HG03439 (cell line): ENCODE data around the gene SENP7.
A peak's percentile ranks its signal among the peaks of the same experiment; 100 is the strongest.
"Not testable (repeated sequence)": the region's sequence is repeated elsewhere in the genome, so short reads cannot be mapped to it uniquely, and the experiment has no call there.

ENCODE experiments used
- ATAC-seq: cut with Tn5 transposase; IDR thresholded peaks from one replicate; pipeline ENCODE4 v1.9.1; 2021; ENCODE audit warnings: mild to moderate bottlenecking, moderate library complexity; ENCODE audit not compliant: unreplicated experiment

Gene SENP7

DNA sequence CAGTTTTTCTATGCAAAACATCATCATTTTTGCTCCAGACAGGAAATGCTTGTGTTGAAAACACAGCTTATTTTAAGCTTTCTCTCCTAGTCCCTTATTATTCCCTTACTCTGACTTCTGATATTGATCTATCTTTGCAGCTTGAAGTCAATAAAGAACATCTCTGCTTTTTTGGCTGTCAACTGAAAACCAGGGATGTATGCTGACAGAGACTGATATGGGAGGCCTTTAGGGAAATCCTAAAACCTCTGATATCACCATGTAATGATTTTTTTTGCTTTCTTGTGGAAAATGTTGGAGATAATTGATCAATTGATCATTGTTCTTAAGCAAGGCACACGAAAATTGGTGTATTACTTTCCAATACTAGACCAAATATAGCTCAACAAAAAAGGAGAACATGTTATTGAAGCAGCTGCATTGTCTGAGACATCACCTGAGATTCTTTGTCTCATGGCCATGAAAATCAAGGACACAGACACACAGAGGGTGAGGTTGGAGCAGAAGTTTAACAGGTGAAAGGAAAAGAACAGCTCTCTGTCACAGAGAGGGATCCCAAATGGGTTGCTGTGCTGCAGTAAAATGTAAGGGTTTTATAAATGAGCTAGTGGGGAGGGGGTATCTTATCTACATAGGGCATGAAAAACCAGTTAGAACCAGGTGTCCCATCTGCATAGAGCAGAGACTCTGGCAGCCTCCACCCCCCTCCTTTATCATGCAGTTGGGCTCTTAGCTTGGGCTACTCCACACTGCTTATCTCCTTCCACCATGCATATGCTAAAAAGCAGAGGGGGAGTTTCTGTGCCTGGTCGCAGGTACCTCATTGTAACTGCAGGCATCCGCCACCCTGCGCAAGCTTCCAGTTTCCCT is 17.0 kb upstream of the SENP7 start:
- no peak for ATAC-seq

- ATAC-seq: no peak
Observed at GRCh38 chr3:101527906-101528305, 14.9 kb upstream of the SENP7 start.

- ATAC-seq: no peak
Observed at GRCh38 chr3:101527441-101527840, 14.4 kb upstream of the SENP7 start.

- ATAC-seq: no peak
Observed at GRCh38 chr3:101521211-101521701, 8.2 kb upstream of the SENP7 start.

DNA sequence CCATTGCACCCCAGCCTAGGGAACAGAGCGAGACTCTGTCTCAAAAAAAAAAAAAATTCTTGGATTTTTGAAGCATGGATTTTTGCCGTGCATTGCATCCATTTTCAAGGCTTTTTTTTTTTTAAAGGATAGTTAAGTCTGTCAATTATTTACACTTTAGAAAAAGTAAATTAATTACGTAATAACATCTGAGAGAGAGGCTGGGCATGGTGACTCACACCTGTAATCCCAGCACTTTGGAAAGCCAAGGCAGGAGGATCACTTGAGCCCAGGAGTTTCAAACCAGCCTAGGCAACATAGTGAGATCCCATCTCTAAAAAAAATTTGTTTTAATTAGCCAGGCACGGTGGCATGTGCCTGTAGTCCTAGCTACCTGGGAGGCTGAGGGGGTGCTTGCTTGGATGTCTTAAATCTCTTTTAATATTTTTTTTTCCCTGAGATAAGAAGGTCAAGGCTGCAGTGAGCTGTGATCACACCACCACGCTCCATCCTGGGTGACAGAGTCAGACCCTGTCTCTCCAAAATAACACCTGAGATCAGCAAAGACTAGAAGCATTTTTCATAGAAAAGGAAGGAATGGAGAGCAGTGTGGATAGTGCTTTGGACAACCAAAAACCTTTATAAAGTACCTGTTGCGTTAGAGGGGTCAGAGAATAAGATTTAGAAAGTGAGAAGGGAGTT is 6.8 kb upstream of the SENP7 start:
- ATAC-seq: no peak

GRCh38 chr3:101518421-101518871 is 5.4 kb upstream of the SENP7 start:
- peak; percentile 100 for ATAC-seq

- peak; percentile 26 for ATAC-seq
Observed at GRCh38 chr3:101513419-101513986, 491 bp upstream of the SENP7 start.

DNA sequence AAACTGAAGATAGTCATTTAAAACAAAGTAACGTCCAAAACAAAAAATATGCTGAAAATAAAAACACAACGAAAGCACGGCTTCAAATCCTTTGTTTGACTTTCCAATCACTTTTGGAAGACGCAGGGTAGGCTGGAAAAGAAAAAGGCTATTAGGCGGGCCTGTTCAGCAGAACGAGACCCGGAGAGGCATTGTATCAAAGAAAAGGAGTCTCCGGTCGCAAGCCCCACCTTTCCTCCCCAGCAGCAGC is 691 bp downstream of the SENP7 start:
- peak; percentile 31 for ATAC-seq

GRCh38 chr3:101509811-101510210 is 3.2 kb downstream of the SENP7 start:
- ATAC-seq: no peak

DNA sequence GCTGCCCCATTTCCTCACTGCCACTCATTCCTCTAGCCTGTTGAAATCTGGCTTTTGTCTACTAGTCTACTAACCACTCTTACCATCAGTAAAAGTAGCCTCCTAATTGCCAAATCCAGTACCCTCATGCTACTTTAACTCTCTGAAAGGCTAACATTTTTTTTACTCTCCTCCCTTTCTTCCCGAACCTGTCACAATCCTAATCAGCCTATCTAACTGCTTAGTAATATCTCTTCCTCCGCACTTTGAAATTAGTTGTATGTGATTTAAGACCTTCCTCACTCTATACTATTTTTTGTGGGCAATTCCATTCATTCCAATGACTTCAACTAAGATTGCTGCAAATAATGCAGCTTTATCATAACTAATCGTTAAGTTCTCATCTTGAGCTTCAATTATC is 3.7 kb downstream of the SENP7 start:
- no peak for ATAC-seq

- ATAC-seq: no peak
Observed at GRCh38 chr3:101501783-101502182, 11.2 kb downstream of the SENP7 start.

DNA sequence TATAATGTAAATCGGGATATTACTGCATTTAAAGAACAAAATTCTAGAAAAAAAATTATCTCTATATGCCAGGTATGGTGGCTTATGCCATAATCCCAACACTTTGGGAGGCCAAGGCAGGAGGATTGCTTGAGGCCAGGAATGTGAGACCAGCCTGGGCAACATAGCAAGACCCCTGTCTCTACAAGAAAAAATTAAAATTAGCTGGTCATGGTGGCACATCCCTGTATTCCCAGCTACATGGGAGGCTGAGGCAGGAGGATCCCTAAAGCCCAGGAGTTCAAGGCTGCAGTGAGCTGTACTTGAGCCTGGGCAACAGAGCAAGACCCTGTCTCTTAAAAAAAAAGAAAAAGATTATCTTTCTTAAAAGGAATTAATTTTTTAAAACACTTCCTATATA is 12.8 kb downstream of the SENP7 start:
- ATAC-seq: no peak

DNA sequence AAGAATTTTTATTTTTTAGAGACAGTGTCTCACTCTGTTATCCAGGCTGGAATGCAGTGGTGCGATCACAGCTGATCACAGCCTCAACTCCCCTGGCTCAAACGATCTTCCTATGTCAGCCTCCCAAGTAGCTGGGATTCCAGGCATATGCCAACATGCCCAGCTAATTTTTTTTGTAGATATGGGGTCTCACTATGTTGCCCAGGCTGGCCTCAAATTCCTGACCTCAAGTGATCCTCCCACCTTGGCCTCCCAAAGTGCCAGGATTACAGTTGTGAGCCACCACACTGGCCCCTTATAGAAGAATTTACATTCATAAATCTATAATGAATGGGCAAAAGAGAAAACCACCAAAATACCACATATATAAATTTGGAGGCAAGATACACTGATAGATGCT is 15.2 kb downstream of the SENP7 start:
- no peak for ATAC-seq

DNA sequence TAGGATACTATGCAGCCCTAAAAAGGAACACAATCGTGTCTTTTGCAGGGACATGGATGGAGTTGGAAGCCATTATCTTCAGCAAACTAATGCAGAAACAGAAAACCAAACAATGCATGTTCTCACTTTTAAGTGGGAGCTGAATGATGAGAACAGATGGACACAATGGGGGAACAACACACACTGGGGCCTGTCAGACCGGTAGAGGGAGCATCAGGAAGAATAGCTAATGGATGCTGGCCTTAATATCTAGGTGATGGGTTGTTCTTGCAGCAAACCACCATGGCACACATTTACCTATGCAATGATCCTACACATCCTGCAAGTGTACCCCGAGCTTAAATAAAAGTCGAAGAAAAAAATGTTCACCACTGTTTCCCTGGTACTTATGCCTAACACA is 17.5 kb downstream of the SENP7 start:
- no peak for ATAC-seq

GRCh38 chr3:101484805-101485620 is 28.0 kb downstream of the SENP7 start:
- ATAC-seq: no peak

DNA sequence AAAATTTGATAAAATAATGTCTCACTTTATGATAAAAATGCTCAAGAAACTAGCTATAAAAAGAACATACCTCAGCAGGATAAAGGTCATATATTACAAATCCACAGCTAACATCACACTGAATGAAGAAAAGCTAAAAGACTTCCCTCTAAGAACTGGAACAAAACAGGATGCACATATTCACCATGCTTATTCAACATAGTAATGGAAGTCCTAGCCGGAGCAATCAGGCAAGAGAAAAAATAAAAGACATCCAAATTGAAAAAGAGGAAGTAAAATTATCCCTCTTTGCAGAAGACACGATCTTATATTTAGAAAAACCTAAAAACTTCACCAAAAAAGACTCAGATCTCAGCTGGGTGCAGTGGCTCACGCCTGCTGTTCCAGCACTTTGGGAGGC is 34.0 kb downstream of the SENP7 start:
- no peak for ATAC-seq

DNA sequence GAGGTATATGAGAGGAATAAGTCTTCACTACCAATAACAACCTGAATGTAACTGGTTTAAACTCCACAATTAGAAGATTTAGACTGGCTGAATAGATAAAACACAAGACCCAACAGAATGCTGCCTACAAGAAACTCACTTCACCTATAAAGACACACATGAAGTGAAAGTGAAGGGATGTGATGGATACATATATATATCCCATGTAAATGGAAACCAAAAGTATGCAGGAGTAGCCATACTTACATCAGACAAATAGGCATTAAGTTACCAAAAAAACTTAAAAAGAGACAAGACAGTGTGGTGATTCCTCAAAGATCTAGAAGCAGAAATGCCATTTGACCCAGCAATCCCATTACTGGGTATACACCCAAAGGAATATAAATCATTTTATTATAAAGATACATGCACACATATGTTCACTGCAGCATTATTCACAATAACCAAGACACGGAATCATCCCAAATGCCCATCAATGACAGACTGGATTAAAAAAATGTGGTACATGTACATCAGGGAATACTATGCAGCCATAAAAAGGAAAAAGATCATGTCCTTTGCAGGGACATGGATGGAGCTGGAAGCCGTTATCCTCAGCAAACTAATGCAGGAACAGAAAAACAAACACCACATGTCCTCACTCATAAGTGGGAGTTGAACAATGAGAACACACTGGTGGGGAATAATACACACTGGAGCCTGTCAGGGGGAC is 38.0 kb downstream of the SENP7 start:
- ATAC-seq: not testable (repeated sequence)

DNA sequence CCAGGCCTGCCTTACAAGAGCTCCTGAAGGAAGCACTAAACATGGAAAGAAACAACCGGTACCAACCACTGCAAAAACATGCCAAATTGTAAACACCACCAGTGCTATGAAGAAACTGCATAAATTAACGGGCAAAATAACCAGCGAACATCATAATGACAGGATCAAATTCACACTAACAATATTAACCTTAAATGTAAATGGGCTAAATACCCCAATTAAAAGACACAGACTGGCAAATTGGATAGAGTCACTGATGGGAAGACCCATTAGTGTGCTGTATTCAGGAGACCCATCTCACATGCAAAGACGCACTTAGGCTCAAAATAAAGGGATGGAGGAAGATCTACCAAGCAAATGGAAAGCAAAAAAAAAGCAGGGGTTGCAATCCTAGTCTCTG is 44.3 kb downstream of the SENP7 start:
- ATAC-seq: not testable (repeated sequence)

DNA sequence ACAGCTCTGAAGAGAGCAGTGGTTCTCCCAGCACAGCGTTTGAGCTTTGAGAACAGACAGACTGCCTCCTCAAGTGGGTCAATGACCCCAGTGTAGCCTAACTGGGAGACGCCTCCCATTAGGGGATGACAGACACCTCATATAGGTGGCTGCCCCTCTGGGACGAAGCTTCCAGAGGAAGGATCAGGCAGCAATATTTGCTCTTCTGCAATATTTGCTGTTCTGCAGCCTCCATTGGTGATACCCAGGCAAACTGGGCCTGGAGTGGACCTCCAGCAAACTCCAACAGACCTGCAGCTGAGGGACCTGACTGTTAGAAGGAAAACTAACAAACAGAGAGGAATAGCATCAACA is 45.7 kb downstream of the SENP7 start:
- ATAC-seq: not testable (repeated sequence)

DNA sequence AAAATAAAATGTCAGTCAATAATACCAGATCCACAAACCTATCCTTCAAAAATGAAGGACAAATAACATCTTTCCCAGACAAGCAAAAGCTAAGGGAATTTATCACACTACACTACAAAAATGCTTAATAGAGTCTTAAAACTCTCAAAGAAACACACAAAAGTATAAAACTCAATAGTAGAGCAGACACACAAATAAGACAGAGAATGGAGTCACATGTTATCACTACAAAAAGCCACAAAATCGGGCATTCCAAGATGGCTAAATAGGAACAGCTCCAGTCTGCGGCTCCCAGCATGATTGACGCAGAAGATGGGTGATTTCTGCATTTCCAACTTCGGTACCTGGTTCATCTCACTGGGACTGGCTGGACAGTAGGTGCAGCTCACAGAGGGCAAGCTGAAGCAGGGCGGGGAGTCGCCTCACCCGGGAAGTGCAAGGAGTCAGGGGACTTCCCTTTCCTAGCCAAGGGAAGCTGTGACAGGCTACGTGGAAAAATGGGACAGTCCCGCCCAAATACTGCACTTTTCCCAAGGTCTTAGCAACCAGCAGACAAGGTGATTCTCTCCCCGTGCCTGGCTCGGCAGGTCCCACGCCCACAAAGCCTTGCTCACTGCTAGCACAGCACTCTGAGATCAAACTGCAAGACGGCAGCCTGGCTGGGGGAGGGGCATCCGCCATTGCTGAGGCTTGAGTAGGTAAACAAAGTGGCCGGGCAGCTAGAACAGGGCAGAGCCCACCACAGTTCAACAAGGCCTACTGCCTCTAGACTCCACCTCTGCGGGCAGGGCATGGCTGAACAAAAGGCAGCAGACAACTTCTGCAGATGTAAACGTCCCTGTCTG is 46.3 kb downstream of the SENP7 start:
- ATAC-seq: no peak
